Neural cell (in vitro differentiated cells): ENCODE results near the gene SIGLEC9.

Experiments
- CTCF ChIP-seq: fragments of 450-650 bp; IDR thresholded peaks from 2 replicates; pipeline ENCODE4 v1.5.1; 2014; ENCODE audit warnings: antibody characterized with exemption, mild to moderate bottlenecking, moderate library complexity; ENCODE audit not compliant: poor library complexity, severe bottlenecking
- EP300 ChIP-seq: fragments of 450-650 bp; conservative IDR thresholded peaks from 2 replicates; pipeline ENCODE4 v1.6.1; 2014; ENCODE audit warnings: antibody characterized with exemption, mild to moderate bottlenecking, moderate library complexity; ENCODE audit not compliant: poor library complexity, severe bottlenecking
- EZH2 ChIP-seq: fragments of 200-600, 300-800 bp; shearing (Covaris generic), sonication (generic); IDR thresholded peaks from 2 replicates; pipeline ENCODE4 v1.6.1; 2014; ENCODE audit warnings: antibody characterized with exemption, low read length, borderline replicate concordance, mild to moderate bottlenecking; ENCODE audit not compliant: insufficient read depth, poor library complexity, severe bottlenecking
- POLR2AphosphoS5 ChIP-seq: IDR thresholded peaks from 2 replicates; pipeline ENCODE4 v1.6.1; 2012
- RAD21 ChIP-seq: fragments of 450-650 bp; conservative IDR thresholded peaks from 2 replicates; pipeline ENCODE4 v1.6.1; 2014; ENCODE audit warnings: antibody characterized with exemption, mild to moderate bottlenecking, moderate library complexity
- TAF1 ChIP-seq: IDR thresholded peaks from 2 replicates; pipeline ENCODE4 v1.6.1; 2012; ENCODE audit warnings: low read depth
- TF ChIP-seq, protein P1 (sequence below): IDR thresholded peaks from 2 replicates; pipeline ENCODE4 v1.6.1; 2012; ENCODE audit warnings: borderline replicate concordance

- no peak for TF ChIP-seq CTCF
- TF ChIP-seq RAD21: no peak
- no peak for TF ChIP-seq POLR2AphosphoS5
- TF ChIP-seq EP300: no peak
- no peak for TF ChIP-seq EZH2
- TF ChIP-seq, protein P1, sequence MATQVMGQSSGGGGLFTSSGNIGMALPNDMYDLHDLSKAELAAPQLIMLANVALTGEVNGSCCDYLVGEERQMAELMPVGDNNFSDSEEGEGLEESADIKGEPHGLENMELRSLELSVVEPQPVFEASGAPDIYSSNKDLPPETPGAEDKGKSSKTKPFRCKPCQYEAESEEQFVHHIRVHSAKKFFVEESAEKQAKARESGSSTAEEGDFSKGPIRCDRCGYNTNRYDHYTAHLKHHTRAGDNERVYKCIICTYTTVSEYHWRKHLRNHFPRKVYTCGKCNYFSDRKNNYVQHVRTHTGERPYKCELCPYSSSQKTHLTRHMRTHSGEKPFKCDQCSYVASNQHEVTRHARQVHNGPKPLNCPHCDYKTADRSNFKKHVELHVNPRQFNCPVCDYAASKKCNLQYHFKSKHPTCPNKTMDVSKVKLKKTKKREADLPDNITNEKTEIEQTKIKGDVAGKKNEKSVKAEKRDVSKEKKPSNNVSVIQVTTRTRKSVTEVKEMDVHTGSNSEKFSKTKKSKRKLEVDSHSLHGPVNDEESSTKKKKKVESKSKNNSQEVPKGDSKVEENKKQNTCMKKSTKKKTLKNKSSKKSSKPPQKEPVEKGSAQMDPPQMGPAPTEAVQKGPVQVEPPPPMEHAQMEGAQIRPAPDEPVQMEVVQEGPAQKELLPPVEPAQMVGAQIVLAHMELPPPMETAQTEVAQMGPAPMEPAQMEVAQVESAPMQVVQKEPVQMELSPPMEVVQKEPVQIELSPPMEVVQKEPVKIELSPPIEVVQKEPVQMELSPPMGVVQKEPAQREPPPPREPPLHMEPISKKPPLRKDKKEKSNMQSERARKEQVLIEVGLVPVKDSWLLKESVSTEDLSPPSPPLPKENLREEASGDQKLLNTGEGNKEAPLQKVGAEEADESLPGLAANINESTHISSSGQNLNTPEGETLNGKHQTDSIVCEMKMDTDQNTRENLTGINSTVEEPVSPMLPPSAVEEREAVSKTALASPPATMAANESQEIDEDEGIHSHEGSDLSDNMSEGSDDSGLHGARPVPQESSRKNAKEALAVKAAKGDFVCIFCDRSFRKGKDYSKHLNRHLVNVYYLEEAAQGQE: no peak
- no peak for TF ChIP-seq TAF1
These were observed 48.7 kb upstream of the SIGLEC9 start for GRCh38 chr19:51075998-51076397.
